PC-9 (cell line): ENCODE measurements around the gene GTPBP3.

Source experiments
- CTCF ChIP-seq: fragments of 200-600 bp; sonication (generic); conservative IDR thresholded peaks from 2 replicates; pipeline ENCODE4 v1.6.1; 2017; ENCODE audit warnings: mixed run types, antibody characterized with exemption, mild to moderate bottlenecking, moderate library complexity
- EZH2 ChIP-seq: fragments of 200-600 bp; sonication (generic); IDR thresholded peaks from 2 replicates; pipeline ENCODE4 v1.8.0; 2017; ENCODE audit warnings: antibody characterized with exemption, low read depth

GRCh38 chr19:17333611-17334413 is 3.5 kb upstream of the GTPBP3 start:
- no peak for TF ChIP-seq CTCF
- TF ChIP-seq EZH2: no peak
